OCI-LY1 (cell line): Measurements from ENCODE around the gene SEMA4C.

Experiments used
- CTCF ChIP-seq: fragments of 200-600 bp; sonication (generic), shearing (Covaris generic); IDR thresholded peaks from 2 replicates; pipeline ENCODE4 v1.5.1; 2017; ENCODE audit warnings: mild to moderate bottlenecking, antibody characterized with exemption, low read length, moderate library complexity, mixed read lengths
- EZH2 ChIP-seq: fragments of 200-600 bp; sonication (generic), shearing (Covaris generic); IDR thresholded peaks from 2 replicates; pipeline ENCODE4 v1.8.0; 2017; ENCODE audit warnings: borderline replicate concordance, mixed run types, mild to moderate bottlenecking, antibody characterized with exemption, low read length, moderate library complexity, mixed read lengths

- TF ChIP-seq CTCF (no peak), EZH2 (no peak)
These were observed 45.6 kb downstream of the SEMA4C start for GRCh38 chr2:96824079-96824870.
